H1 (cell line): ENCODE data around the gene OGDHL. TPM values are rescaled to one million over a fixed set of nuclear protein-coding genes. Genes with fewer than 3 reads are reported as not detected.

Experiments used
- CTCF ChIA-PET: fragments of 300-600 bp; sonication (Branson Sonifier 250); formaldehyde crosslinking; loops from one replicate; lab custom pipeline; 2021; ENCODE audit not compliant: partially characterized antibody; lab: Charles Lee
- POLR2A ChIA-PET: fragments of 300-600 bp; sonication (Branson Sonifier 250); formaldehyde crosslinking; loops from one replicate; lab custom pipeline; 2021; ENCODE audit warnings: inconsistent platforms; ENCODE audit not compliant: partially characterized antibody; lab: Charles Lee
- DNase-seq, 2 experiments: peaks; one replicate each; pipeline versions ENCODE4 v3.0.0 to v3.0.0-alpha.2; 2010 to 2022; ENCODE audit warnings: low spot score in 2 of 2, low read depth in 1 of 2, mixed read lengths in 1 of 2
- FAIRE-seq: peaks from 2 replicates; lab custom pipeline; 2011; peaks lifted over from hg19 to GRCh38; lab: Jason Lieb, UNC
- H2AFZ ChIP-seq: 2 replicates; pipeline ENCODE4 v1.8.1; 2012; ENCODE audit warnings: low read length, inconsistent platforms
- H2AK5ac ChIP-seq: 2 replicates; pipeline ENCODE4 v1.6.1; 2013; ENCODE audit warnings: low read depth, low read length
- H2BK120ac ChIP-seq: replicated peaks from 2 replicates; pipeline ENCODE3; 2013; ENCODE audit warnings: low read depth, low read length, inconsistent platforms
- H2BK12ac ChIP-seq: 2 replicates; pipeline ENCODE4 v1.6.1; 2013; ENCODE audit warnings: low read depth, low read length
- H2BK15ac ChIP-seq: 2 replicates; pipeline ENCODE4 v1.6.1; 2013; ENCODE audit warnings: low read length
- H2BK20ac ChIP-seq: 2 replicates; pipeline ENCODE4 v1.6.1; 2013; ENCODE audit warnings: low read length
- H2BK5ac ChIP-seq: 2 replicates; pipeline ENCODE4 v1.6.1; 2013; ENCODE audit warnings: low read depth, low read length
- H3K14ac ChIP-seq: 2 replicates; pipeline ENCODE4 v1.6.1; 2013; ENCODE audit warnings: inconsistent platforms; ENCODE audit not compliant: insufficient read length
- H3K18ac ChIP-seq: 2 replicates; pipeline ENCODE4 v1.6.1; 2013; ENCODE audit warnings: low read length; ENCODE audit errors: extremely low read depth
- H3K23ac ChIP-seq: 2 replicates; pipeline ENCODE4 v1.6.1; 2013; ENCODE audit warnings: inconsistent platforms; ENCODE audit not compliant: insufficient read length
- H3K23me2 ChIP-seq: 2 replicates; pipeline ENCODE4 v1.6.1; 2013; ENCODE audit warnings: low read depth, low read length
- H3K27ac ChIP-seq: 2 replicates; pipeline ENCODE4 v1.6.1; 2011; ENCODE audit warnings: low read depth, low read length, inconsistent platforms
- H3K27me3 ChIP-seq, 4 experiments: replicated peaks in 1 of 4; 1 replicate in 1 of 4; 2 replicates in 3 of 4; pipeline versions ENCODE4 v1.6.1 to v1.8.1; 2011 to 2013; ENCODE audit warnings: low read length in 3 of 4, mild to moderate bottlenecking in 3 of 4, inconsistent platforms in 2 of 4, mixed read lengths in 2 of 4, moderate library complexity in 1 of 4; ENCODE audit not compliant: control insufficient read depth in 3 of 4, insufficient read depth in 3 of 4; ENCODE audit errors: extremely low read depth in 1 of 4
- H3K36me3 ChIP-seq, 4 experiments: 2 replicates each; pipeline versions ENCODE4 v1.6.1 to v1.8.1; 2011 to 2013; ENCODE audit warnings: mild to moderate bottlenecking in 4 of 4, low read length in 3 of 4, moderate library complexity in 2 of 4, control low read depth in 1 of 4, inconsistent platforms in 1 of 4; ENCODE audit not compliant: insufficient read depth in 4 of 4, control insufficient read depth in 2 of 4
- H3K4ac ChIP-seq: replicated peaks from 2 replicates; pipeline ENCODE3; 2013; ENCODE audit warnings: low read length, low read depth, mixed read lengths, inconsistent platforms; ENCODE audit not compliant: insufficient read length
- H3K4me1 ChIP-seq, 4 experiments: replicated peaks in 1 of 4; 1 replicate in 1 of 4; 2 replicates in 3 of 4; pipeline versions ENCODE4 v1.6.1 to v1.8.1; 2011 to 2013; ENCODE audit warnings: low read length in 3 of 4, inconsistent platforms in 2 of 4, mixed read lengths in 1 of 4; ENCODE audit not compliant: insufficient read depth in 4 of 4, control insufficient read depth in 3 of 4
- H3K4me2 ChIP-seq, 2 experiments: 2 replicates each; pipeline versions ENCODE4 v1.6.1 to v1.8.1; 2011 to 2013; ENCODE audit warnings: low read depth in 2 of 2, low read length in 2 of 2, control low read depth in 1 of 2, inconsistent platforms in 1 of 2, mild to moderate bottlenecking in 1 of 2; ENCODE audit not compliant: insufficient read depth in 1 of 2
- H3K4me3 ChIP-seq, 4 experiments: fragments of 200-600, 300-600 bp in 1 of 4; sonication (generic), shearing (Covaris generic), sonication (Bioruptor Twin) in 1 of 4; 2 replicates each; pipeline versions ENCODE4 v1.5.1 to v1.8.1; 2011 to 2016; ENCODE audit warnings: low read length in 4 of 4, low read depth in 3 of 4, control low read depth in 2 of 4, inconsistent platforms in 2 of 4, mild to moderate bottlenecking in 2 of 4, mixed read lengths in 1 of 4, moderate library complexity in 1 of 4; ENCODE audit not compliant: insufficient read depth in 2 of 4; ENCODE audit errors: extremely low read depth in 1 of 4
- H3K56ac ChIP-seq: replicated peaks from 2 replicates; pipeline ENCODE3; 2013; ENCODE audit warnings: low read depth, mild to moderate bottlenecking, mixed read lengths, low read length, inconsistent platforms; ENCODE audit not compliant: insufficient read length
- H3K79me1 ChIP-seq: 2 replicates; pipeline ENCODE4 v1.6.1; 2013; ENCODE audit warnings: low read depth, low read length, control low read depth
- H3K79me2 ChIP-seq, 2 experiments: 2 replicates each; pipeline versions ENCODE4 v1.6.1 to v1.8.1; 2012 to 2013; ENCODE audit warnings: low read length in 2 of 2, mild to moderate bottlenecking in 2 of 2, inconsistent platforms in 1 of 2; ENCODE audit not compliant: insufficient read depth in 2 of 2, control insufficient read depth in 1 of 2
- H3K9ac ChIP-seq, 4 experiments: replicated peaks in 1 of 4; 1 replicate in 1 of 4; 2 replicates in 3 of 4; pipeline versions ENCODE4 v1.6.1 to v1.8.1; 2011 to 2013; ENCODE audit warnings: low read depth in 3 of 4, low read length in 3 of 4, control low read depth in 2 of 4, mild to moderate bottlenecking in 2 of 4, moderate library complexity in 2 of 4, inconsistent platforms in 1 of 4; ENCODE audit errors: extremely low read depth in 1 of 4
- H3K9me3 ChIP-seq, 2 experiments: 2 replicates each; pipeline versions ENCODE4 v1.6.1 to v1.8.1; 2012 to 2013; ENCODE audit warnings: mild to moderate bottlenecking in 2 of 2, moderate library complexity in 2 of 2, control low read depth in 1 of 2, inconsistent platforms in 1 of 2, low read depth in 1 of 2, low read length in 1 of 2, mixed read lengths in 1 of 2; ENCODE audit not compliant: insufficient read depth in 2 of 2
- H4K20me1 ChIP-seq, 2 experiments: replicated peaks in 1 of 2; 2 replicates each; pipeline versions ENCODE3 to v1.8.1; 2011 to 2013; ENCODE audit warnings: inconsistent platforms in 2 of 2, low read length in 2 of 2, mild to moderate bottlenecking in 1 of 2; ENCODE audit not compliant: insufficient read depth in 2 of 2, control insufficient read depth in 1 of 2
- H4K5ac ChIP-seq: 2 replicates; pipeline ENCODE4 v1.6.1; 2013; ENCODE audit warnings: low read length, low read depth, mixed read lengths, inconsistent platforms; ENCODE audit not compliant: insufficient read length
- H4K8ac ChIP-seq: 2 replicates; pipeline ENCODE4 v1.8.0; 2013; ENCODE audit warnings: mild to moderate bottlenecking, moderate library complexity, low read length, inconsistent platforms; ENCODE audit not compliant: insufficient read depth; ENCODE audit errors: extremely low read depth
- H4K91ac ChIP-seq: replicated peaks from 2 replicates; pipeline ENCODE3; 2013; ENCODE audit warnings: low read length, mixed read lengths, inconsistent platforms; ENCODE audit not compliant: insufficient read length
- ASH2L ChIP-seq: fragments of 200-600, 300-600 bp; sonication (generic); IDR thresholded peaks from one replicate; pipeline ENCODE4 v1.7.1; 2017; ENCODE audit warnings: low read length
- BACH1 ChIP-seq: IDR thresholded peaks from 2 replicates; pipeline ENCODE4 v1.6.1; 2012; ENCODE audit warnings: low read length, improper control_type of control experiment
- CHD1 ChIP-seq: IDR thresholded peaks from 2 replicates; pipeline ENCODE4 v1.6.1; 2012; ENCODE audit warnings: low read depth, low read length, improper control_type of control experiment
- CTBP2 ChIP-seq: IDR thresholded peaks from 2 replicates; pipeline ENCODE4 v1.7.0; 2011; ENCODE audit warnings: borderline replicate concordance, mild to moderate bottlenecking, moderate library complexity, mixed read lengths, low read length; ENCODE audit not compliant: insufficient read depth, insufficient read length
- EGR1 ChIP-seq: IDR thresholded peaks from 2 replicates; pipeline ENCODE4 v1.6.1; 2011; ENCODE audit warnings: low read depth, low read length, borderline replicate concordance
- JUN ChIP-seq: IDR thresholded peaks from 2 replicates; pipeline ENCODE4 v1.6.1; 2011; ENCODE audit warnings: low read depth, mild to moderate bottlenecking, improper control_type of control experiment, low read length
- KDM4A ChIP-seq: IDR thresholded peaks from one replicate; pipeline ENCODE4 v1.7.1; 2012; ENCODE audit warnings: low read depth, mild to moderate bottlenecking, moderate library complexity, low read length, inconsistent platforms; ENCODE audit not compliant: severe bottlenecking
- KDM5A ChIP-seq: fragments of 200-600 bp; IDR thresholded peaks from 2 replicates; pipeline ENCODE4 v1.7.1; 2012; ENCODE audit warnings: mild to moderate bottlenecking, low read length, inconsistent platforms, mixed read lengths
- NANOG ChIP-seq: IDR thresholded peaks from 2 replicates; pipeline ENCODE4 v1.6.1; 2011; ENCODE audit warnings: low read length, low read depth, mild to moderate bottlenecking, inconsistent platforms; ENCODE audit not compliant: insufficient read depth, poor library complexity, severe bottlenecking
- RAD21 ChIP-seq, 2 experiments: IDR thresholded peaks in 1 of 2; conservative IDR thresholded peaks in 1 of 2; 2 replicates each; pipeline ENCODE4 v1.6.1; 2011; ENCODE audit warnings: low read depth in 2 of 2, low read length in 2 of 2, improper control_type of control experiment in 1 of 2, inconsistent platforms in 1 of 2, mild to moderate bottlenecking in 1 of 2, moderate library complexity in 1 of 2
- YY1 ChIP-seq: IDR thresholded peaks from 2 replicates; pipeline ENCODE4 v1.6.1; 2011; ENCODE audit warnings: low read depth, mild to moderate bottlenecking, low read length
- WGBS, 2 experiments: shearing (Covaris generic) in 1 of 2; methylation state at CpG; one replicate each; pipeline versions ENCODE4 v1.1.6 to v1.1.7; 2013 to 2015; ENCODE audit warnings: low lambda C conversion rate in 2 of 2, mixed read lengths in 2 of 2, inconsistent platforms in 1 of 2, low coverage in 1 of 2, missing lambda C conversion rate in 1 of 2; ENCODE audit not compliant: insufficient replicate concordance in 2 of 2, insufficient coverage in 1 of 2, insufficient read length in 1 of 2; ENCODE audit errors: extremely low coverage in 1 of 2, missing lambda C conversion rate in 1 of 2; 5-methylcytosine and 5-hydroxymethylcytosine counted together
- polyA plus RNA-seq, 7 experiments: library from polyadenylated mRNA; depleted of rRNA in 3 of 7; stranded (reverse) in 5 of 7; unstranded in 2 of 7; fragments of >200 nt in 5 of 7; fragments of 200-250 nt in 2 of 7; gene quantifications; 1 replicate in 5 of 7; 2 replicates in 1 of 7; 4 replicates in 1 of 7; pipeline versions ENCODE4 v1.2.1 to v1.2.3, GENCODE V29; 2011 to 2013; ENCODE audit warnings: missing spikeins in 2 of 7, mixed read lengths in 2 of 7
- total RNA-seq: library from RNA; stranded (reverse); fragmentation: NEBNext Ultra II Directional; extraction: Animal tissue kit (Norgen Biotek cat#: 25700); gene quantifications from 2 replicates; pipeline ENCODE4 v1.2.1, GENCODE V29; 2021

The OGDHL gene
- total and polyA plus RNA-seq, 2 of the 8 experiments (the other 6 are each of a cell fraction or from before 2014, with no cell fraction given): 16.1 to 16.6 TPM

GRCh38 chr10:49744091-49744685 is 17.9 kb downstream of the OGDHL start:
- H2BK120ac ChIP-seq: no peak overlapping the region
- H3K36me3 ChIP-seq: peaks cover 0 to 13% (median 5%) of the 10 kb centered on the region in 4 experiments; a peak in 4 of 8 replicates
- no peaks in the 10 kb centered on the region for H3K9me3 ChIP-seq
- no peak overlapping the region for H4K5ac ChIP-seq
- WGBS, 2 experiments: 83% methylated on average over 6 of the region's 6 CpGs; no CpG with 5 or more reads in 1 of the 2 experiments
- peaks cover 2 to 18% of the 10 kb centered on the region in 2 experiments for H4K20me1 ChIP-seq
- H4K91ac ChIP-seq: no peak overlapping the region
- H3K14ac ChIP-seq: no peak overlapping the region
- H2BK20ac ChIP-seq: no peak overlapping the region
- H3K56ac ChIP-seq: no peak overlapping the region
- FAIRE-seq (no peak), DNase-seq (no peak)
- H2AK5ac ChIP-seq: no peak overlapping the region
- no peak overlapping the region for H3K23ac ChIP-seq
- ChIA-PET CTCF (interaction anchor here (0.6 to 4.5 kb wide), 28 partner anchors 8 to 180 kb away, joined by 3 to 36 read pairs (median 4); partner anchors contain the start of gene CHAT), POLR2A (interaction anchor here (1.8 kb wide), 1 partner anchor 10 kb away, joined by 5 read pairs; no protein-coding TSS in a partner anchor)
- no peak overlapping the region for H2BK15ac ChIP-seq
- no peak overlapping the region for H3K27ac ChIP-seq
- H3K9ac ChIP-seq: no peak overlapping the region
- H3K79me2 ChIP-seq: no peaks in the 10 kb centered on the region
- no peaks in the 10 kb centered on the region for H3K27me3 ChIP-seq
- no peak overlapping the region for H3K4me2 ChIP-seq
- no peak overlapping the region for H2AFZ ChIP-seq
- H3K4ac ChIP-seq: no peak overlapping the region
- H4K8ac ChIP-seq: no peak overlapping the region
- H3K4me1 ChIP-seq: no peaks in the 10 kb centered on the region
- H3K4me3 ChIP-seq: no peak overlapping the region
- no peak overlapping the region for H2BK12ac ChIP-seq
- TF ChIP-seq ASH2L (no peak), CHD1 (no peak), BACH1 (no peak), JUN (no peak), KDM4A (no peak), NANOG (no peak), RAD21 (IDR thresholded peaks at IDR 0.05 in 1 of 2, conservative IDR thresholded peaks at IDR 0.05 in 1 of 2; ENCODE audit: low read depth in 2 of 2, low read length in 2 of 2) (no peak), KDM5A (no peak), CTBP2 (no peak), YY1 (no peak), EGR1 (no peak)
- H3K18ac ChIP-seq: no peak overlapping the region
- H3K79me1 ChIP-seq: no peaks in the 10 kb centered on the region; the same call in 1 of the 2 replicates
- H2BK5ac ChIP-seq: no peak overlapping the region
- H3K23me2 ChIP-seq: peaks cover 11% of the 10 kb centered on the region; the same call in 1 of the 2 replicates
